ENCODE data around the gene MAST4. TPM values are rescaled to one million over a fixed set of nuclear protein-coding genes. Genes with fewer than 3 reads are reported as not detected.
A peak's percentile ranks its signal among the peaks of the same experiment; 100 is the strongest.

The MAST4 gene
- total RNA-seq, 1 donor from 2014 or later, result 10.5 TPM

- H3K27me3 Mint-ChIP-seq (ENCODE audit: unreplicated experiment), result no peaks in the 10 kb centered on the region
- no peaks in the 10 kb centered on the region for H3K36me3 Mint-ChIP-seq (ENCODE audit: unreplicated experiment)
- no peak overlapping the region for H3K4me3 Mint-ChIP-seq (ENCODE audit: unreplicated experiment)
- DNase-seq (ENCODE audit: extremely low spot score, unreplicated experiment), result no peak
- peaks cover 32% of the 10 kb centered on the region for H3K4me1 Mint-ChIP-seq (ENCODE audit: unreplicated experiment)
- no peak overlapping the region for H3K27ac Mint-ChIP-seq (ENCODE audit: unreplicated experiment)
- no peaks in the 10 kb centered on the region for H3K9me3 Mint-ChIP-seq (ENCODE audit: unreplicated experiment)
- no peak for TF ChIP-seq CTCF (IDR thresholded peaks at IDR 0.05)
These were observed 493.8 kb downstream of the MAST4 start for GRCh38 chr5:67090040-67090439.

- no peak for DNase-seq (ENCODE audit: extremely low spot score, unreplicated experiment)
- no peaks in the 10 kb centered on the region for H3K27me3 Mint-ChIP-seq (ENCODE audit: unreplicated experiment)
- no peaks in the 10 kb centered on the region for H3K36me3 Mint-ChIP-seq (ENCODE audit: unreplicated experiment)
- no peak for TF ChIP-seq CTCF (IDR thresholded peaks at IDR 0.05)
- peaks cover 38% of the 10 kb centered on the region for H3K4me1 Mint-ChIP-seq (ENCODE audit: unreplicated experiment)
- H3K4me3 Mint-ChIP-seq (ENCODE audit: unreplicated experiment), result no peak overlapping the region
- H3K27ac Mint-ChIP-seq (ENCODE audit: unreplicated experiment), result no peak overlapping the region
- no peaks in the 10 kb centered on the region for H3K9me3 Mint-ChIP-seq (ENCODE audit: unreplicated experiment)
These were observed 494.4 kb downstream of the MAST4 start for GRCh38 chr5:67090593-67090992.

GRCh38 chr5:67092535-67092934 lies 496.3 kb downstream of the MAST4 start:
- peak overlapping the region; percentile 57 for H3K27ac Mint-ChIP-seq (ENCODE audit: unreplicated experiment)
- DNase-seq (ENCODE audit: extremely low spot score, unreplicated experiment), result no peak
- TF ChIP-seq CTCF (IDR thresholded peaks at IDR 0.05), result no peak
- H3K9me3 Mint-ChIP-seq (ENCODE audit: unreplicated experiment), result no peaks in the 10 kb centered on the region
- peaks cover 46% of the 10 kb centered on the region for H3K4me1 Mint-ChIP-seq (ENCODE audit: unreplicated experiment)
- peak overlapping the region; percentile 5 for H3K4me3 Mint-ChIP-seq (ENCODE audit: unreplicated experiment)
- no peaks in the 10 kb centered on the region for H3K27me3 Mint-ChIP-seq (ENCODE audit: unreplicated experiment)
- H3K36me3 Mint-ChIP-seq (ENCODE audit: unreplicated experiment), result no peaks in the 10 kb centered on the region

- no peaks in the 10 kb centered on the region for H3K27me3 Mint-ChIP-seq (ENCODE audit: unreplicated experiment)
- H3K27ac Mint-ChIP-seq (ENCODE audit: unreplicated experiment), result peak overlapping the region; percentile 57
- no peak overlapping the region for H3K4me3 Mint-ChIP-seq (ENCODE audit: unreplicated experiment)
- no peaks in the 10 kb centered on the region for H3K36me3 Mint-ChIP-seq (ENCODE audit: unreplicated experiment)
- DNase-seq (ENCODE audit: extremely low spot score, unreplicated experiment), result no peak
- no peak for TF ChIP-seq CTCF (IDR thresholded peaks at IDR 0.05)
- H3K9me3 Mint-ChIP-seq (ENCODE audit: unreplicated experiment), result no peaks in the 10 kb centered on the region
- peaks cover 46% of the 10 kb centered on the region for H3K4me1 Mint-ChIP-seq (ENCODE audit: unreplicated experiment)
These were observed 497.1 kb downstream of the MAST4 start for GRCh38 chr5:67093279-67093678.

- H3K4me3 Mint-ChIP-seq (ENCODE audit: unreplicated experiment), result peak overlapping the region; percentile 5
- no peaks in the 10 kb centered on the region for H3K9me3 Mint-ChIP-seq (ENCODE audit: unreplicated experiment)
- H3K27ac Mint-ChIP-seq (ENCODE audit: unreplicated experiment), result peak overlapping the region; percentile 81
- TF ChIP-seq CTCF (IDR thresholded peaks at IDR 0.05), result no peak
- no peaks in the 10 kb centered on the region for H3K27me3 Mint-ChIP-seq (ENCODE audit: unreplicated experiment)
- no peaks in the 10 kb centered on the region for H3K36me3 Mint-ChIP-seq (ENCODE audit: unreplicated experiment)
- peaks cover 46% of the 10 kb centered on the region for H3K4me1 Mint-ChIP-seq (ENCODE audit: unreplicated experiment)
- no peak for DNase-seq (ENCODE audit: extremely low spot score, unreplicated experiment)
These were observed 498.5 kb downstream of the MAST4 start for GRCh38 chr5:67094476-67095300.

Data from osteocyte (in vitro differentiated cells).